Measurements from ENCODE around the gene FGF16.
"Not testable (repeated sequence)": the region's sequence is repeated elsewhere in the genome, so short reads cannot be mapped to it uniquely, and the experiment has no call there.

The FGF16 gene

GRCh38 chrX:77447653-77448569 lies 722 bp downstream of the FGF16 start:
- DNase-seq = no peak

GRCh38 chrX:77450415-77450814 lies 3.2 kb downstream of the FGF16 start:
- DNase-seq = no peak

GRCh38 chrX:77450996-77451395 lies 3.8 kb downstream of the FGF16 start:
- peak in 2 of 4 experiments; percentile 16 to 19 for DNase-seq

- DNase-seq = no peak
Measured at GRCh38 chrX:77453190-77453589, 6.0 kb downstream of the FGF16 start.

GRCh38 chrX:77455437-77455836 lies 8.2 kb downstream of the FGF16 start:
- DNase-seq = no peak

- DNase-seq = no peak
Measured at GRCh38 chrX:77484045-77484444, 36.9 kb downstream of the FGF16 start.

- DNase-seq = no peak
Measured at GRCh38 chrX:77493677-77494553, 46.7 kb downstream of the FGF16 start.

- not testable (repeated sequence) for DNase-seq
Measured at GRCh38 chrX:77500164-77500563, 53.0 kb downstream of the FGF16 start.

GRCh38 chrX:77502951-77503525 lies 55.8 kb downstream of the FGF16 start:
- no peak for DNase-seq

- DNase-seq = peak; percentile 15 to 47 (median 29)
Measured at GRCh38 chrX:77505227-77505626, 58.0 kb downstream of the FGF16 start.
